GM12873 (cell line): Measurements from ENCODE around the gene SRP19.

ENCODE experiments used
- CTCF ChIP-seq: IDR thresholded peaks from 2 replicates; pipeline ENCODE4 v1.5.1; 2012; ENCODE audit warnings: low read depth, mild to moderate bottlenecking, moderate library complexity, low read length, control low read depth; ENCODE audit not compliant: insufficient read depth; ENCODE audit errors: missing control alignments

The SRP19 gene

GRCh38 chr5:112830378-112830777, 30.7 kb upstream of the SRP19 start:
- no peak for TF ChIP-seq CTCF

GRCh38 chr5:112833971-112834370, 27.1 kb upstream of the SRP19 start:
- TF ChIP-seq CTCF, result no peak

GRCh38 chr5:112844489-112844888, 16.6 kb upstream of the SRP19 start:
- no peak for TF ChIP-seq CTCF

- no peak for TF ChIP-seq CTCF
Observed at GRCh38 chr5:112846556-112846955, 14.5 kb upstream of the SRP19 start.

GRCh38 chr5:112847306-112847705, 13.8 kb upstream of the SRP19 start:
- no peak for TF ChIP-seq CTCF

- TF ChIP-seq CTCF, result peak; percentile 73
Observed at GRCh38 chr5:112848116-112848811, 12.8 kb upstream of the SRP19 start.

- TF ChIP-seq CTCF, result no peak
Observed at GRCh38 chr5:112849912-112850311, 11.2 kb upstream of the SRP19 start.

- no peak for TF ChIP-seq CTCF
Observed at GRCh38 chr5:112854651-112855050, 6.4 kb upstream of the SRP19 start.
